Activated CD8-positive, alpha-beta T cell treated with anti-CD3 and anti-CD28 coated beads for 36 hours (primary cell): ENCODE measurements around the gene NRROS. TPM values are rescaled to one million over a fixed set of nuclear protein-coding genes. Genes with fewer than 3 reads are reported as not detected.
A peak's percentile ranks its signal among the peaks of the same experiment; 100 is the strongest.

ENCODE experiments used
- ATAC-seq: fragments of 200-7000 bp; cut with Tn5 transposase; one replicate; pipeline ENCODE4 v1.10.0; 2021; ENCODE audit warnings: mild to moderate bottlenecking, moderate library complexity
- CTCF ChIA-PET: fragments of 350-600 bp; sonication (Branson Sonifier 250); formaldehyde crosslinking; loops from one replicate; lab custom pipeline; 2021; ENCODE audit warnings: antibody characterized with exemption; lab: Charles Lee
- POLR2A ChIA-PET: fragments of 350-600 bp; sonication (Branson Sonifier 250); formaldehyde crosslinking; loops from one replicate; lab custom pipeline; 2021; ENCODE audit warnings: antibody characterized with exemption; lab: Charles Lee
- DNase-seq: peaks from one replicate; pipeline ENCODE4 v3.0.0-alpha.2; 2020
- H3K27ac Mint-ChIP-seq: one replicate; pipeline ENCODE4 v1.8.0; 2021; ENCODE audit warnings: mild to moderate bottlenecking, mixed read lengths
- H3K27me3 Mint-ChIP-seq: one replicate; pipeline ENCODE4 v1.8.0; 2021; ENCODE audit warnings: mixed read lengths
- H3K36me3 Mint-ChIP-seq: one replicate; pipeline ENCODE4 v1.8.0; 2021; ENCODE audit warnings: low read depth, mixed read lengths
- H3K4me1 Mint-ChIP-seq: one replicate; pipeline ENCODE4 v1.8.0; 2021; ENCODE audit warnings: low read depth, mixed read lengths
- H3K4me3 Mint-ChIP-seq: one replicate; pipeline ENCODE4 v1.8.0; 2021; ENCODE audit warnings: mild to moderate bottlenecking, moderate library complexity, mixed read lengths
- H3K9me3 Mint-ChIP-seq: one replicate; pipeline ENCODE4 v1.8.0; 2021; ENCODE audit warnings: mixed read lengths
- CTCF ChIP-seq: fragments of 200-600 bp; IDR thresholded peaks from one replicate; pipeline ENCODE4 v1.8.0; 2022; ENCODE audit warnings: antibody characterized with exemption, mild to moderate bottlenecking
- intact Hi-C: fragments of 100-400 bp; cut with micrococcal nuclease; formaldehyde crosslinking; loops from one replicate; pipeline ENCODE4 v1.10.0; 2022
- total RNA-seq, 2 experiments: library from RNA; stranded (reverse); gene quantifications; one replicate each; pipeline ENCODE4 v1.2.3, GENCODE V29; 2021

Gene NRROS
- total RNA-seq, 2 experiments from 2014 or later: 24.2 to 26.5 TPM

DNA sequence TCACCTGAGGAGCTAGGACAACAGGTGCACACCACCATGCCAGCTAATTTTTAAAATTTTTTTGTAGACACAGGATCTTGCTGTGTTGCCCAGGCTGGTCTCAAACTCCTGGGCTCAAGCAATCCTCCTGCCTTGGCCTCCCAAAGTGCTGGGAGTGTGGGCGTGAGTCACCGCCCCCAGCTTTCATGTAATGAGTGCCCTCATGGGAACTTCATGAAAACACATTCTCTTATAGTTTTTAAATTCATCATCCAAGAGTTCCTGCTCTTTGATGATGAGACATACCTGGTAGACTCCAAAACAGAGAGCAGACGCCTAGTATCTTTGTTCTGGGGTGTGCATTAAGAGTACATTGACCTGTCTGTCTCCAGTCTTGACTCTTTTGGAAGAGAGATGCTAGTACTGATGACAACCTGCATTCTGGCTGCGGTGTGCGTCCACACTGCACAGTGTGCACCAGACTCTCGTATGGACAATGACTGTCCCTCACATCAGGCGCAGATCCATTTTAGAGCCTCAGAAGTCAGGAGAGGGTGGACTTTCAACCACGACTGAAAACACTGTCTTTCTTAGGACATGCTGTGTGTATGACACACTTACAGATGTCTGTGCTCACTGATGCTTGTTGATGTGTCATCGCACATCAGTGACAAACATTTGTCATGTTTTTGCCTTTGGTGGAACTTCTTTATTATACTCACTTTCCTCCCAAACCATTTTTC lies 2.0 kb downstream of the NRROS start:
- DNase-seq: peak; percentile 66
- H3K27ac Mint-ChIP-seq: peak overlapping the region; percentile 90

GRCh38 chr3:196642434-196642833 lies 2.9 kb downstream of the NRROS start:
- no peak for TF ChIP-seq CTCF
- POLR2A ChIA-PET: interaction anchor here (1.4 to 5.2 kb wide), 4 partner anchors 8 to 32 kb away, joined by 3 to 49 read pairs (median 19); no protein-coding TSS in a partner anchor
- DNase-seq: no peak
- Mint-ChIP-seq H3K9me3 (no peaks in the 10 kb centered on the region), H3K4me1 (peaks cover 63% of the 10 kb centered on the region), H3K4me3 (peak overlapping the region; percentile 86), H3K27me3 (no peaks in the 10 kb centered on the region), H3K36me3 (peaks cover 47% of the 10 kb centered on the region), H3K27ac (peak overlapping the region; percentile 90)
- ATAC-seq: no peak
- CTCF ChIA-PET: interaction anchor here (1.0 to 2.1 kb wide), 5 partner anchors 10 to 43 kb away, joined by 4 to 9 read pairs (median 4); no protein-coding TSS in a partner anchor
- intact Hi-C loops: loop anchor here (5.0 kb wide), 1 partner anchor 35 kb away; no protein-coding TSS in a partner anchor

More for the DNA sequence above, 2.0 kb downstream of the NRROS start:
- ATAC-seq: peak; percentile 28
- H3K27me3 Mint-ChIP-seq: no peaks in the 10 kb centered on the region
- peak overlapping the region; percentile 86 for H3K4me3 Mint-ChIP-seq
- ChIA-PET POLR2A (interaction anchor here (1.2 to 5.2 kb wide), 6 partner anchors 9 to 31 kb away, joined by 3 to 49 read pairs (median 8); no protein-coding TSS in a partner anchor), CTCF (interaction anchor here (0.7 to 2.1 kb wide), 6 partner anchors 9 to 207 kb away, joined by 3 to 9 read pairs (median 4); no protein-coding TSS in a partner anchor)
- peaks cover 47% of the 10 kb centered on the region for H3K36me3 Mint-ChIP-seq
- peaks cover 62% of the 10 kb centered on the region for H3K4me1 Mint-ChIP-seq
- no peaks in the 10 kb centered on the region for H3K9me3 Mint-ChIP-seq
- no peak for TF ChIP-seq CTCF
- intact Hi-C loops: loop anchor here (5.0 kb wide), 1 partner anchor 34 kb away; no protein-coding TSS in a partner anchor

DNA sequence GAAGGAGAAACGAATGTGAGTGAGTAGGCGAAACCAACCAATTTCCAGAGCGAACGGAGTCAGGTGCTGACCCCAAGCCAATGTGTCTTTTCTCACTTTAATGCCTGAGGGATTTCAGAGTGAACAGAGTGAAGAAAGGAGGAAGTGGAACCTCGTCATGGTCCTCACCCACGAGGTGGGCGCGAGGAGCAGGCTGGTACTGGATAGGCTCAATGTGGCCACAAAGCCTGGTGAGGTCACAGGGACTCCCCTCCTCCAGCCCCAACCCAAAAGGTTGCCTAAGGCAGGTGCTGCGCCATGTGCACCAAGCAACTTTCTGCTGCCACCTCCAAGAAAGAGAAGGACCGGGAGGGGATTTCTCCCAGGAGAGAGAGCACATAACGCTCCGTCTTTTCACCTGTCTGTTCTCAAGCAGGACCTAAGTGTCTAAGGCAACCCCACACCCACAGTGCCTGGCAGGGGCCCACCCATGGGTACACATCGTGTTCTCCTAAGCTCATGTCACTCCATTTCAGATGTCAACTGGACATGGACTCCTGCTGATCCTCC lies 3.8 kb downstream of the NRROS start:
- no peak overlapping the region for H3K4me3 Mint-ChIP-seq
- H3K9me3 Mint-ChIP-seq: no peaks in the 10 kb centered on the region
- intact Hi-C loops: loop anchor here (5.0 kb wide), 1 partner anchor 36 kb away; no protein-coding TSS in a partner anchor
- CTCF ChIA-PET: interaction anchor here (1.8 to 2.1 kb wide), 2 partner anchors 34 to 42 kb away, joined by 4 to 6 read pairs; no protein-coding TSS in a partner anchor
- peak; percentile 58 for ATAC-seq
- peak; percentile 81 for DNase-seq
- peak overlapping the region; percentile 90 for H3K27ac Mint-ChIP-seq
- peaks cover 62% of the 10 kb centered on the region for H3K4me1 Mint-ChIP-seq
- POLR2A ChIA-PET: no interaction called here
- no peak for TF ChIP-seq CTCF
- peaks cover 47% of the 10 kb centered on the region for H3K36me3 Mint-ChIP-seq
- no peaks in the 10 kb centered on the region for H3K27me3 Mint-ChIP-seq

GRCh38 chr3:196643761-196644160 lies 4.3 kb downstream of the NRROS start:
- POLR2A ChIA-PET: no interaction called here
- ATAC-seq: no peak
- Mint-ChIP-seq H3K27me3 (no peaks in the 10 kb centered on the region), H3K4me3 (no peak overlapping the region), H3K27ac (peak overlapping the region; percentile 90), H3K36me3 (peaks cover 47% of the 10 kb centered on the region), H3K4me1 (peaks cover 62% of the 10 kb centered on the region), H3K9me3 (no peaks in the 10 kb centered on the region)
- CTCF ChIA-PET: interaction anchor here (1.8 to 1.9 kb wide), 3 partner anchors 34 to 41 kb away, joined by 6 to 15 read pairs (median 7); no protein-coding TSS in a partner anchor
- TF ChIP-seq CTCF: no peak
- DNase-seq: no peak
- intact Hi-C loops: loop anchor here (5.0 kb wide), 1 partner anchor 36 kb away; no protein-coding TSS in a partner anchor
